Keratinocyte (primary cell): ENCODE results near the gene ANP32D. TPM values are rescaled to one million over a fixed set of nuclear protein-coding genes. Genes with fewer than 3 reads are reported as not detected.

Experiments used
- DNase-seq: peaks from one replicate; pipeline ENCODE4 v3.0.0-alpha.2; 2011; ENCODE audit warnings: low read depth, missing footprints, low spot score
- FAIRE-seq: peaks from 2 replicates; lab custom pipeline; 2011; peaks lifted over from hg19 to GRCh38; lab: Jason Lieb, UNC
- H2AFZ ChIP-seq: 2 replicates; pipeline ENCODE4 v1.6.0; 2012; ENCODE audit warnings: low read length, control low read depth, inconsistent platforms; ENCODE audit not compliant: control insufficient read depth
- H3K27ac ChIP-seq: 2 replicates; pipeline ENCODE4 v1.5.1; 2011; ENCODE audit warnings: low read length; ENCODE audit not compliant: control insufficient read depth, insufficient read depth
- H3K27me3 ChIP-seq: 3 replicates; pipeline ENCODE4 v1.6.0; 2011; ENCODE audit warnings: low read length; ENCODE audit not compliant: control insufficient read depth, insufficient read depth; ENCODE audit errors: extremely low read depth
- H3K36me3 ChIP-seq, 2 experiments: 2 replicates in 1 of 2; 3 replicates in 1 of 2; pipeline ENCODE4 v1.5.1; 2011; ENCODE audit warnings: low read length in 2 of 2, mild to moderate bottlenecking in 1 of 2; ENCODE audit not compliant: control insufficient read depth in 2 of 2, insufficient read depth in 2 of 2; ENCODE audit errors: extremely low read depth in 1 of 2
- H3K4me1 ChIP-seq: 3 replicates; pipeline ENCODE4 v1.5.1; 2011; ENCODE audit warnings: low read length; ENCODE audit not compliant: control insufficient read depth, insufficient read depth; ENCODE audit errors: extremely low read depth
- H3K4me2 ChIP-seq: 3 replicates; pipeline ENCODE4 v1.6.0; 2011; ENCODE audit warnings: low read depth, low read length; ENCODE audit not compliant: control insufficient read depth, insufficient read depth; ENCODE audit errors: extremely low read depth
- H3K4me3 ChIP-seq, 3 experiments: fragments of 200-600 bp in 1 of 3; sonication (generic) in 1 of 3; 2 replicates in 2 of 3; 3 replicates in 1 of 3; pipeline ENCODE4 v1.5.1; 2011 to 2016; ENCODE audit warnings: low read length in 3 of 3, mild to moderate bottlenecking in 3 of 3, control low read depth in 2 of 3, inconsistent platforms in 1 of 3, low read depth in 1 of 3, mixed read lengths in 1 of 3, mixed run types in 1 of 3, moderate library complexity in 1 of 3; ENCODE audit not compliant: control insufficient read depth in 2 of 3, insufficient read depth in 2 of 3; ENCODE audit errors: extremely low read depth in 1 of 3
- H3K79me2 ChIP-seq: 2 replicates; pipeline ENCODE4 v1.6.0; 2012; ENCODE audit warnings: low read length; ENCODE audit not compliant: control insufficient read depth, insufficient read depth
- H3K9ac ChIP-seq: 3 replicates; pipeline ENCODE4 v1.6.0; 2011; ENCODE audit warnings: low read length; ENCODE audit not compliant: control insufficient read depth, insufficient read depth; ENCODE audit errors: extremely low read depth
- H3K9me1 ChIP-seq: 3 replicates; pipeline ENCODE4 v1.6.0; 2011; ENCODE audit warnings: low read length; ENCODE audit not compliant: control insufficient read depth, insufficient read depth; ENCODE audit errors: extremely low read depth
- H3K9me3 ChIP-seq: 2 replicates; pipeline ENCODE4 v1.5.1; 2012; ENCODE audit warnings: low read depth, low read length; ENCODE audit not compliant: control insufficient read depth
- H4K20me1 ChIP-seq: 3 replicates; pipeline ENCODE4 v1.6.0; 2011; ENCODE audit warnings: low read length; ENCODE audit not compliant: control insufficient read depth, insufficient read depth; ENCODE audit errors: extremely low read depth
- EZH2 ChIP-seq: IDR thresholded peaks from one replicate; pipeline ENCODE4 v1.6.1; 2012; ENCODE audit warnings: inconsistent platforms, mild to moderate bottlenecking, low read length, moderate library complexity
- dilution Hi-C: fragments of 300-500 bp; cut with MboI; formaldehyde crosslinking; loops from one replicate; pipeline ENCODE4 v1.7.0; 2020; ENCODE audit warnings: low sequenced_read_pairs; ENCODE audit not compliant: extremely low pct_ligation_motif_present
- polyA minus RNA-seq, 3 experiments: library from RNA; depleted of rRNA, polyadenylated mRNA; stranded (reverse); fragments of >200 nt; gene quantifications; 1 replicate in 1 of 3; 2 replicates in 1 of 3; 3 replicates in 1 of 3; pipeline ENCODE4 v1.2.3, GENCODE V29; 2011
- polyA plus RNA-seq, 5 experiments: library from polyadenylated mRNA; depleted of rRNA in 3 of 5; stranded (reverse) in 3 of 5; stranded (forward) in 1 of 5; unstranded in 1 of 5; fragments of >200 nt; gene quantifications; 1 replicate in 1 of 5; 2 replicates in 3 of 5; 3 replicates in 1 of 5; pipeline versions ENCODE4 v1.2.1 to v1.2.3, GENCODE V29; 2011 to 2012; ENCODE audit warnings: missing spikeins in 2 of 5, low read depth in 1 of 5, low replicate concordance in 1 of 5
- TF ChIP-seq, protein P1 (sequence below), 3 experiments: IDR thresholded peaks in 1 of 3; conservative IDR thresholded peaks in 1 of 3; optimal IDR thresholded peaks in 1 of 3; 2 replicates in 2 of 3; 3 replicates in 1 of 3; pipeline versions ENCODE3 to v1.5.1; 2011; ENCODE audit warnings: low read length in 3 of 3, mild to moderate bottlenecking in 3 of 3, moderate library complexity in 2 of 3, control low read depth in 1 of 3, inconsistent platforms in 1 of 3; ENCODE audit not compliant: insufficient read depth in 2 of 3; ENCODE audit errors: extremely low read depth in 1 of 3

The ANP32D gene
- polyA plus RNA-seq (not detected in 3 replicates), polyA minus RNA-seq (not detected in 3 replicates)
- not detected for polyA plus RNA-seq (2011; ENCODE audit: low read depth)
- not detected in 2 replicates for polyA plus RNA-seq (2011; cell fraction: cytosol; rRNA removed)
- polyA plus RNA-seq (2011; cell fraction: nucleus; rRNA removed): not detected in 2 replicates
- not detected in 2 replicates for polyA plus RNA-seq (2012; ENCODE audit: low replicate concordance)
- not detected for polyA minus RNA-seq (2011; cell fraction: cytosol; rRNA and poly(A)+ RNA removed)
- not detected in 2 replicates for polyA minus RNA-seq (2011; cell fraction: nucleus; rRNA and poly(A)+ RNA removed)

DNA sequence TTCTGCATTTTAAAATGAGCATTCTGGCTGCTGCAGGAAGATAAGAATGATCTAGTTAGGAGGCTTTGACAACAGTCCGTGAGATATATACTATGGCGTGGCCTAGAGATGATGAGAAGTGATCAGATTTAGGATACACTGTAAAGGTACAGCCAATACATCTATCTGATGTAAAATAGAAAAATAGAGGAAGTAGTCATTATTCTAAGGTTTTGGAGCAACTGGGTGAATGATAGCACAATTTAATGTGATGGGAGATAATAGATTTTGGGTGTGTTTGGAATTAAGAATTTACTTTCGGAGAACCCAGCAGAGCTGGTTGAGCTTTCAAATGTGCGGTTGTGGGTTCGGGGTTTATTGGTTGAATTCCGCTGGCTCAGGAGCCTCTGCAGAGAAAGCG is at the start of gene ANP32D:
Gene ANP32D, plus strand, starts transcription at position 301 of the 400 bp plus-strand sequence. CDS start 106 bp downstream, outside the sequence.
- peaks cover 3% of the 10 kb centered on the region for H3K9me3 ChIP-seq
- no peak for DNase-seq
- no peaks in the 10 kb centered on the region for H4K20me1 ChIP-seq
- H3K4me2 ChIP-seq: no peak within 1 kb of the TSS
- dilution Hi-C loops: no loop called here
- no peak within 1 kb of the TSS for H3K4me3 ChIP-seq
- no peak for FAIRE-seq
- H3K4me1 ChIP-seq: no peaks in the 10 kb centered on the region
- no peaks in the 10 kb centered on the region for H3K27me3 ChIP-seq
- no peak for TF ChIP-seq EZH2
- TF ChIP-seq, protein P1, sequence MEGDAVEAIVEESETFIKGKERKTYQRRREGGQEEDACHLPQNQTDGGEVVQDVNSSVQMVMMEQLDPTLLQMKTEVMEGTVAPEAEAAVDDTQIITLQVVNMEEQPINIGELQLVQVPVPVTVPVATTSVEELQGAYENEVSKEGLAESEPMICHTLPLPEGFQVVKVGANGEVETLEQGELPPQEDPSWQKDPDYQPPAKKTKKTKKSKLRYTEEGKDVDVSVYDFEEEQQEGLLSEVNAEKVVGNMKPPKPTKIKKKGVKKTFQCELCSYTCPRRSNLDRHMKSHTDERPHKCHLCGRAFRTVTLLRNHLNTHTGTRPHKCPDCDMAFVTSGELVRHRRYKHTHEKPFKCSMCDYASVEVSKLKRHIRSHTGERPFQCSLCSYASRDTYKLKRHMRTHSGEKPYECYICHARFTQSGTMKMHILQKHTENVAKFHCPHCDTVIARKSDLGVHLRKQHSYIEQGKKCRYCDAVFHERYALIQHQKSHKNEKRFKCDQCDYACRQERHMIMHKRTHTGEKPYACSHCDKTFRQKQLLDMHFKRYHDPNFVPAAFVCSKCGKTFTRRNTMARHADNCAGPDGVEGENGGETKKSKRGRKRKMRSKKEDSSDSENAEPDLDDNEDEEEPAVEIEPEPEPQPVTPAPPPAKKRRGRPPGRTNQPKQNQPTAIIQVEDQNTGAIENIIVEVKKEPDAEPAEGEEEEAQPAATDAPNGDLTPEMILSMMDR (optimal IDR thresholded peaks at IDR 0.05 in 1 of 3, IDR thresholded peaks at IDR 0.05 in 1 of 3, conservative IDR thresholded peaks at IDR 0.05 in 1 of 3; ENCODE audit: extremely low read depth in 1 of 3, insufficient read depth in 2 of 3, low read length in 3 of 3): no peak
- no peaks in the 10 kb centered on the region for H3K36me3 ChIP-seq
- H3K9me1 ChIP-seq: no peaks in the 10 kb centered on the region
- H3K79me2 ChIP-seq: no peaks in the 10 kb centered on the region
- H2AFZ ChIP-seq: no peak within 1 kb of the TSS
- no peak within 1 kb of the TSS for H3K9ac ChIP-seq
- no peak within 1 kb of the TSS for H3K27ac ChIP-seq

DNA sequence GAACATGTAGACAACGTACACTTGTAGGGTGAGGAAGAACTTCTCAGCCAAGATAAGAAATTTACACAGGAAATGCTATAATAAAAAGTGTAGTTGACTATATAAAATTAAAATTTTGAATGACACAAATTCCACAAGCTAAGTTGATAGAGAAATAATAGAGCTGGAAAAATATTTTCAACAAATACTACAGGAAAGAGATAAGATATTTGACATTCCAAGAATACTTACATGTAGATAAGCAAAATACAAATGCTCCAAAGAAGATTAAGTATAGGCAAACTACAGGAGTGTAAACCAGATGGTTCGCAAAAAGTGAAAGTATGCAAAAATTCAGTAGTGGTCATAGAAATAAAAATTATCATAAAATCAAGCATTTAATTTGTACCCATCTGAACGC is 49.2 kb upstream of the ANP32D start:
- dilution Hi-C loops: no loop called here
- H3K27me3 ChIP-seq: peaks cover 3% of the 10 kb centered on the region

More for the DNA sequence above, 49.2 kb upstream of the ANP32D start:
- H3K27ac ChIP-seq: no peak overlapping the region
- TF ChIP-seq, protein P1 (optimal IDR thresholded peaks at IDR 0.05 in 1 of 3, IDR thresholded peaks at IDR 0.05 in 1 of 3, conservative IDR thresholded peaks at IDR 0.05 in 1 of 3; ENCODE audit: extremely low read depth in 1 of 3, insufficient read depth in 2 of 3, low read length in 3 of 3): no peak
- TF ChIP-seq EZH2: no peak
- no peaks in the 10 kb centered on the region for H4K20me1 ChIP-seq
- no peak overlapping the region for H2AFZ ChIP-seq
- H3K4me1 ChIP-seq: no peaks in the 10 kb centered on the region
- H3K9ac ChIP-seq: no peak overlapping the region
- H3K79me2 ChIP-seq: no peaks in the 10 kb centered on the region
- no peaks in the 10 kb centered on the region for H3K9me3 ChIP-seq
- DNase-seq (no peak), FAIRE-seq (no peak)
- no peak overlapping the region for H3K4me2 ChIP-seq
- H3K4me3 ChIP-seq: no peak overlapping the region
- no peaks in the 10 kb centered on the region for H3K36me3 ChIP-seq
- no peaks in the 10 kb centered on the region for H3K9me1 ChIP-seq
